HepG2 (cell line): ENCODE measurements around the gene KIRREL2. TPM values are rescaled to one million over a fixed set of nuclear protein-coding genes. Genes with fewer than 3 reads are reported as not detected.

Experiments used
- BHLHE40 ChIP-seq: IDR thresholded peaks from 2 replicates; pipeline ENCODE4 v1.6.1; 2011; ENCODE audit warnings: low read length, improper control_type of control experiment
- CEBPB ChIP-seq: IDR thresholded peaks from 2 replicates; pipeline ENCODE4 v1.6.1; 2011; ENCODE audit warnings: low read depth, low read length, improper control_type of control experiment, borderline replicate concordance
- FOSL2 ChIP-seq: sonication (generic); formaldehyde crosslinking; IDR thresholded peaks from 2 replicates; pipeline ENCODE4 v1.4.0; 2020; ENCODE audit warnings: missing genetic modification reagents
- HDAC6 ChIP-seq: fragments of 200-600 bp; sonication (generic); IDR thresholded peaks from 2 replicates; pipeline ENCODE4 v1.7.0; 2017; ENCODE audit warnings: mild to moderate bottlenecking, antibody characterized with exemption, low read length, low read depth
- MATR3 ChIP-seq: sonication (generic); formaldehyde crosslinking; IDR thresholded peaks from 2 replicates; pipeline ENCODE4 v1.4.0; 2020; ENCODE audit warnings: missing genetic modification reagents
- NBN ChIP-seq: fragments of 450-650 bp; conservative IDR thresholded peaks from 2 replicates; pipeline ENCODE4 v1.6.1; 2017
- NFYC ChIP-seq: IDR thresholded peaks from 2 replicates; pipeline ENCODE4 v1.6.1; 2016; ENCODE audit warnings: missing genetic modification reagents, missing compliant biosample characterization
- NKX3-1 ChIP-seq: sonication (generic); formaldehyde crosslinking; IDR thresholded peaks from 2 replicates; pipeline ENCODE4 v1.5.0; 2020; ENCODE audit warnings: missing genetic modification reagents
- ZFY ChIP-seq: sonication (generic); formaldehyde crosslinking; IDR thresholded peaks from 2 replicates; pipeline ENCODE4 v1.4.0; 2020; ENCODE audit warnings: missing genetic modification reagents
- ZNF577 ChIP-seq: sonication (generic); formaldehyde crosslinking; IDR thresholded peaks from 2 replicates; pipeline ENCODE4 v1.4.0; 2020; ENCODE audit warnings: mild to moderate bottlenecking, low read depth, missing genetic modification reagents, borderline replicate concordance
- ZSCAN9 ChIP-seq: IDR thresholded peaks from 2 replicates; pipeline ENCODE4 v1.6.1; 2016; ENCODE audit warnings: borderline replicate concordance
- polyA plus RNA-seq, 8 experiments: library from polyadenylated mRNA; depleted of rRNA in 3 of 8; stranded (reverse) in 7 of 8; unstranded in 1 of 8; fragments of >200 nt; fragmentation: Illumina TruSeq in 4 of 8; extraction: Trizol in 4 of 8; gene quantifications; 2 replicates each; pipeline versions ENCODE4 v1.2.1 to v1.2.3, GENCODE V29; 2011 to 2016; ENCODE audit warnings: low read depth in 4 of 8, missing spikeins in 1 of 8, mixed read lengths in 1 of 8; ENCODE audit not compliant: insufficient read depth in 1 of 8
- total RNA-seq, 5 experiments: library from RNA; depleted of rRNA; stranded (reverse); fragments of >200 nt; fragmentation: Illumina TruSeq; extraction: Trizol; gene quantifications; 2 replicates each; pipeline ENCODE4 v1.2.3, GENCODE V29; 2016; ENCODE audit warnings: low read depth in 1 of 5
- TF ChIP-seq, protein P1 (sequence below): sonication (generic); formaldehyde crosslinking; IDR thresholded peaks from 2 replicates; pipeline ENCODE4 v1.8.0; 2023; ENCODE audit warnings: mild to moderate bottlenecking, missing genetic modification reagents
- TF ChIP-seq, protein P2 (sequence below): sonication (generic); formaldehyde crosslinking; IDR thresholded peaks from 2 replicates; pipeline ENCODE4 v1.4.0; 2020; ENCODE audit warnings: missing genetic modification reagents
- TF ChIP-seq, protein P3 (sequence below): sonication (generic); formaldehyde crosslinking; IDR thresholded peaks from 2 replicates; pipeline ENCODE4 v1.8.1; 2023; ENCODE audit warnings: mild to moderate bottlenecking, missing genetic modification reagents
- TF ChIP-seq, protein P4 (sequence below): sonication (generic); formaldehyde crosslinking; IDR thresholded peaks from 2 replicates; pipeline ENCODE4 v1.8.1; 2022; ENCODE audit warnings: low read depth, mild to moderate bottlenecking, missing genetic modification reagents
- TF ChIP-seq, protein P5 (sequence below): sonication (generic); formaldehyde crosslinking; IDR thresholded peaks from 2 replicates; pipeline ENCODE4 v1.4.0; 2020; ENCODE audit warnings: missing genetic modification reagents
- TF ChIP-seq, protein P6 (sequence below): sonication (generic); formaldehyde crosslinking; IDR thresholded peaks from 2 replicates; pipeline ENCODE4 v1.4.0; 2020; ENCODE audit warnings: missing genetic modification reagents, borderline replicate concordance

Gene KIRREL2
- total and polyA plus RNA-seq, 2 of the 13 experiments (the other 11 are each of a cell fraction or from before 2014, with no cell fraction given) = 0.18 to 2.4 TPM

DNA sequence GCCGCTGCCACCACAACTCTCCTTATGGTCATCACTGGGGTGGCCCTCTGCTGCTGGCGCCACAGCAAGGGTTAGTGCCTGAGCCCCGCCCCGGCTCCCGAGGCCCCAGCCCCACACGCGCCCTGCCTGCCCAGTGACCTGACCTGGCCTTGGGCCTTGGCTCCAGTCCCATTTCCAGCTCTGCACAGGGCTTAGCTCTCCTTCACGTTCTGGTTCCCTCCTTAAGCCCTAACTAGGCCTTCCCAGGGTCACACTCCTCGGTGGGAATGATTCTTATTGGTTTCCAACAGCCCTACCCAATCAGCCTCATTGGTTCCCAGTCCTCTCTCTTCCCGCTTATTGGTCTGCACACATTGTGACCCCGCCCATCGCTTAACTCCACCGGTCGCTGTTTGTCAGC lies 5.8 kb downstream of the KIRREL2 start (continued):
- TF ChIP-seq, protein P1, sequence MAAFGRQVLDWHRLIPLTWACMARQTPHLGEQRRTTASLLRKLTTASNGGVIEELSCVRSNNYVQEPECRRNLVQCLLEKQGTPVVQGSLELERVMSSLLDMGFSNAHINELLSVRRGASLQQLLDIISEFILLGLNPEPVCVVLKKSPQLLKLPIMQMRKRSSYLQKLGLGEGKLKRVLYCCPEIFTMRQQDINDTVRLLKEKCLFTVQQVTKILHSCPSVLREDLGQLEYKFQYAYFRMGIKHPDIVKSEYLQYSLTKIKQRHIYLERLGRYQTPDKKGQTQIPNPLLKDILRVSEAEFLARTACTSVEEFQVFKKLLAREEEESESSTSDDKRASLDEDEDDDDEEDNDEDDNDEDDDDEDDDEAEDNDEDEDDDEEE (CRISPR knock-in tag) = no peak
- TF ChIP-seq NKX3-1 (CRISPR knock-in tag) (no peak), MATR3 (CRISPR knock-in tag) (no peak), BHLHE40 (no peak), CEBPB (no peak), ZSCAN9 (CRISPR knock-in tag) (no peak), NBN (no peak), FOSL2 (CRISPR knock-in tag) (no peak), NFYC (CRISPR knock-in tag) (peak; percentile 76), HDAC6 (no peak), ZNF577 (CRISPR knock-in tag) (no peak), ZFY (peak; percentile 43; the same call in 1 of the 2 replicates)
- TF ChIP-seq, protein P2, sequence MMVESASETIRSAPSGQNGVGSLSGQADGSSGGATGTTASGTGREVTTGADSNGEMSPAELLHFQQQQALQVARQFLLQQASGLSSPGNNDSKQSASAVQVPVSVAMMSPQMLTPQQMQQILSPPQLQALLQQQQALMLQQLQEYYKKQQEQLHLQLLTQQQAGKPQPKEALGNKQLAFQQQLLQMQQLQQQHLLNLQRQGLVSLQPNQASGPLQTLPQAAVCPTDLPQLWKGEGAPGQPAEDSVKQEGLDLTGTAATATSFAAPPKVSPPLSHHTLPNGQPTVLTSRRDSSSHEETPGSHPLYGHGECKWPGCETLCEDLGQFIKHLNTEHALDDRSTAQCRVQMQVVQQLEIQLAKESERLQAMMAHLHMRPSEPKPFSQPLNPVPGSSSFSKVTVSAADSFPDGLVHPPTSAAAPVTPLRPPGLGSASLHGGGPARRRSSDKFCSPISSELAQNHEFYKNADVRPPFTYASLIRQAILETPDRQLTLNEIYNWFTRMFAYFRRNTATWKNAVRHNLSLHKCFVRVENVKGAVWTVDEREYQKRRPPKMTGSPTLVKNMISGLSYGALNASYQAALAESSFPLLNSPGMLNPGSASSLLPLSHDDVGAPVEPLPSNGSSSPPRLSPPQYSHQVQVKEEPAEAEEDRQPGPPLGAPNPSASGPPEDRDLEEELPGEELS (CRISPR knock-in tag) = no peak
- TF ChIP-seq, protein P3, sequence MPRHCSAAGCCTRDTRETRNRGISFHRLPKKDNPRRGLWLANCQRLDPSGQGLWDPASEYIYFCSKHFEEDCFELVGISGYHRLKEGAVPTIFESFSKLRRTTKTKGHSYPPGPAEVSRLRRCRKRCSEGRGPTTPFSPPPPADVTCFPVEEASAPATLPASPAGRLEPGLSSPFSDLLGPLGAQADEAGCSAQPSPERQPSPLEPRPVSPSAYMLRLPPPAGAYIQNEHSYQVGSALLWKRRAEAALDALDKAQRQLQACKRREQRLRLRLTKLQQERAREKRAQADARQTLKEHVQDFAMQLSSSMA (CRISPR knock-in tag) = no peak
- TF ChIP-seq, protein P4, sequence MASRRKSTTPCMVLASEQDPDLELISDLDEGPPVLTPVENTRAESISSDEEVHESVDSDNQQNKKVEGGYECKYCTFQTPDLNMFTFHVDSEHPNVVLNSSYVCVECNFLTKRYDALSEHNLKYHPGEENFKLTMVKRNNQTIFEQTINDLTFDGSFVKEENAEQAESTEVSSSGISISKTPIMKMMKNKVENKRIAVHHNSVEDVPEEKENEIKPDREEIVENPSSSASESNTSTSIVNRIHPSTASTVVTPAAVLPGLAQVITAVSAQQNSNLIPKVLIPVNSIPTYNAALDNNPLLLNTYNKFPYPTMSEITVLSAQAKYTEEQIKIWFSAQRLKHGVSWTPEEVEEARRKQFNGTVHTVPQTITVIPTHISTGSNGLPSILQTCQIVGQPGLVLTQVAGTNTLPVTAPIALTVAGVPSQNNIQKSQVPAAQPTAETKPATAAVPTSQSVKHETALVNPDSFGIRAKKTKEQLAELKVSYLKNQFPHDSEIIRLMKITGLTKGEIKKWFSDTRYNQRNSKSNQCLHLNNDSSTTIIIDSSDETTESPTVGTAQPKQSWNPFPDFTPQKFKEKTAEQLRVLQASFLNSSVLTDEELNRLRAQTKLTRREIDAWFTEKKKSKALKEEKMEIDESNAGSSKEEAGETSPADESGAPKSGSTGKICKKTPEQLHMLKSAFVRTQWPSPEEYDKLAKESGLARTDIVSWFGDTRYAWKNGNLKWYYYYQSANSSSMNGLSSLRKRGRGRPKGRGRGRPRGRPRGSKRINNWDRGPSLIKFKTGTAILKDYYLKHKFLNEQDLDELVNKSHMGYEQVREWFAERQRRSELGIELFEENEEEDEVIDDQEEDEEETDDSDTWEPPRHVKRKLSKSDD = no peak
- TF ChIP-seq, protein P5, sequence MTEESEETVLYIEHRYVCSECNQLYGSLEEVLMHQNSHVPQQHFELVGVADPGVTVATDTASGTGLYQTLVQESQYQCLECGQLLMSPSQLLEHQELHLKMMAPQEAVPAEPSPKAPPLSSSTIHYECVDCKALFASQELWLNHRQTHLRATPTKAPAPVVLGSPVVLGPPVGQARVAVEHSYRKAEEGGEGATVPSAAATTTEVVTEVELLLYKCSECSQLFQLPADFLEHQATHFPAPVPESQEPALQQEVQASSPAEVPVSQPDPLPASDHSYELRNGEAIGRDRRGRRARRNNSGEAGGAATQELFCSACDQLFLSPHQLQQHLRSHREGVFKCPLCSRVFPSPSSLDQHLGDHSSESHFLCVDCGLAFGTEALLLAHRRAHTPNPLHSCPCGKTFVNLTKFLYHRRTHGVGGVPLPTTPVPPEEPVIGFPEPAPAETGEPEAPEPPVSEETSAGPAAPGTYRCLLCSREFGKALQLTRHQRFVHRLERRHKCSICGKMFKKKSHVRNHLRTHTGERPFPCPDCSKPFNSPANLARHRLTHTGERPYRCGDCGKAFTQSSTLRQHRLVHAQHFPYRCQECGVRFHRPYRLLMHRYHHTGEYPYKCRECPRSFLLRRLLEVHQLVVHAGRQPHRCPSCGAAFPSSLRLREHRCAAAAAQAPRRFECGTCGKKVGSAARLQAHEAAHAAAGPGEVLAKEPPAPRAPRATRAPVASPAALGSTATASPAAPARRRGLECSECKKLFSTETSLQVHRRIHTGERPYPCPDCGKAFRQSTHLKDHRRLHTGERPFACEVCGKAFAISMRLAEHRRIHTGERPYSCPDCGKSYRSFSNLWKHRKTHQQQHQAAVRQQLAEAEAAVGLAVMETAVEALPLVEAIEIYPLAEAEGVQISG (CRISPR knock-in tag) = no peak
- TF ChIP-seq, protein P6, sequence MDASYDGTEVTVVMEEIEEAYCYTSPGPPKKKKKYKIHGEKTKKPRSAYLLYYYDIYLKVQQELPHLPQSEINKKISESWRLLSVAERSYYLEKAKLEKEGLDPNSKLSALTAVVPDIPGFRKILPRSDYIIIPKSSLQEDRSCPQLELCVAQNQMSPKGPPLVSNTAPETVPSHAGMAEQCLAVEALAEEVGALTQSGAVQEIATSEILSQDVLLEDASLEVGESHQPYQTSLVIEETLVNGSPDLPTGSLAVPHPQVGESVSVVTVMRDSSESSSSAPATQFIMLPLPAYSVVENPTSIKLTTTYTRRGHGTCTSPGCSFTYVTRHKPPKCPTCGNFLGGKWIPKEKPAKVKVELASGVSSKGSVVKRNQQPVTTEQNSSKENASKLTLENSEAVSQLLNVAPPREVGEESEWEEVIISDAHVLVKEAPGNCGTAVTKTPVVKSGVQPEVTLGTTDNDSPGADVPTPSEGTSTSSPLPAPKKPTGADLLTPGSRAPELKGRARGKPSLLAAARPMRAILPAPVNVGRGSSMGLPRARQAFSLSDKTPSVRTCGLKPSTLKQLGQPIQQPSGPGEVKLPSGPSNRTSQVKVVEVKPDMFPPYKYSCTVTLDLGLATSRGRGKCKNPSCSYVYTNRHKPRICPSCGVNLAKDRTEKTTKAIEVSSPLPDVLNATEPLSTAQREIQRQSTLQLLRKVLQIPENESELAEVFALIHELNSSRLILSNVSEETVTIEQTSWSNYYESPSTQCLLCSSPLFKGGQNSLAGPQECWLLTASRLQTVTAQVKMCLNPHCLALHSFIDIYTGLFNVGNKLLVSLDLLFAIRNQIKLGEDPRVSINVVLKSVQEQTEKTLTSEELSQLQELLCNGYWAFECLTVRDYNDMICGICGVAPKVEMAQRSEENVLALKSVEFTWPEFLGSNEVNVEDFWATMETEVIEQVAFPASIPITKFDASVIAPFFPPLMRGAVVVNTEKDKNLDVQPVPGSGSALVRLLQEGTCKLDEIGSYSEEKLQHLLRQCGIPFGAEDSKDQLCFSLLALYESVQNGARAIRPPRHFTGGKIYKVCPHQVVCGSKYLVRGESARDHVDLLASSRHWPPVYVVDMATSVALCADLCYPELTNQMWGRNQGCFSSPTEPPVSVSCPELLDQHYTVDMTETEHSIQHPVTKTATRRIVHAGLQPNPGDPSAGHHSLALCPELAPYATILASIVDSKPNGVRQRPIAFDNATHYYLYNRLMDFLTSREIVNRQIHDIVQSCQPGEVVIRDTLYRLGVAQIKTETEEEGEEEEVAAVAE (CRISPR knock-in tag) = no peak
